Measurements from ENCODE around the gene ASMTL.
A peak's percentile ranks its signal among the peaks of the same experiment; 100 is the strongest.
"Not testable (repeated sequence)": the region's sequence is repeated elsewhere in the genome, so short reads cannot be mapped to it uniquely, and the experiment has no call there.

ASMTL gene

DNA sequence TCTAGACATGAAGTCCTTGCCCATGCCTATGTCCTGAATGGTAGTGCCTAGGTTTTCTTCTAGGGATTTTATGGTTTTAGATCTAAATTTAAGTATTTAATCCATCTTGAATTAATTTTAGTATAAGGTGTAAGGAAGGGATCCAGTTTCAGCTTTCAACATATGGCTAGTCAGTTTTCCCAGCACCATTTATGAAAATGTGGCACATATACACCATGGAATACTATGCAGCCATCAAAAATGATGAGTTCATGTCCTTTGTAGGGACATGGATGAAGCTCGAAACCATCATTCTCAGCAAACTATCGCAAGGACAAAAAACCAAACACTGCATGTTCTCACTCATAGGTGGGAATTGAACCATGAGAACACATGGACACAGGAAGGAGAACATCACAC, 29.8 kb upstream of the ASMTL start:
- DNase-seq (ENCODE audit: low read depth in 2 of 2) = not testable (repeated sequence)

- peak; percentile 60 to 64 for DNase-seq (ENCODE audit: low read depth in 2 of 2)
These were observed 29.2 kb upstream of the ASMTL start for GRCh38 chrX:1481636-1482529.

DNA sequence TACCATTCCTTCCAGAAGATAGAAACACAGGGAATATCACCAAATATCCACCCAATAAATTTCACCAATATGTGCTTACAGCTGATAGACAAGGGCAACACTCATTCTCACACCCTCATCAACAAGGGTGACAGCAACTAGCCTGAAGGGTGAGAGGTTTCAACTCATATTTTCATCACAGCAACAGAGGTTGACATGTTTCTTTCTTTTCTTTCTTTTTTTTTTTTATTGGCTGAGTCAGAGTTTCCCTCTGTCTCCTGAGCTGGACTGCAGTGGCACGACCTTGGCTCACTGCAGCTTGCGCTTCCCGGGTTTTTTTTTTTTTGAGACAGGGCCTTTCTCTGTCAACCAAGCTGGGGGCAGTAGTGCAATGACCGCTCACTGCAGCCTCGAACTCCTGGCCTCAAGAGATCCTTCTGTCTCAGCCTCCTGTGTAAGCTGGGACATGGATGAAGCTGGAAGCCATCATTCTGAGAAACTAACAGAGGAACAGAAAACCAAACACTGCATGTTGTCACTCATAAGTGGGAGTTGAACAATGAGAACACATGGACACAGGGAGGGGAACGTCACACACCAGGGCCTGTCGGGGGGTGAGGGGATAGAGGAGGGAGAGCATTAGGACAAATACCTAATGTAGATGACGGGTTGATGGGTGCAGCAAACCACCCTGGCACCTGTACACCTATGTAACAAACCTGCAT, 27.5 kb upstream of the ASMTL start:
- DNase-seq (ENCODE audit: low read depth in 2 of 2) = no peak

DNA sequence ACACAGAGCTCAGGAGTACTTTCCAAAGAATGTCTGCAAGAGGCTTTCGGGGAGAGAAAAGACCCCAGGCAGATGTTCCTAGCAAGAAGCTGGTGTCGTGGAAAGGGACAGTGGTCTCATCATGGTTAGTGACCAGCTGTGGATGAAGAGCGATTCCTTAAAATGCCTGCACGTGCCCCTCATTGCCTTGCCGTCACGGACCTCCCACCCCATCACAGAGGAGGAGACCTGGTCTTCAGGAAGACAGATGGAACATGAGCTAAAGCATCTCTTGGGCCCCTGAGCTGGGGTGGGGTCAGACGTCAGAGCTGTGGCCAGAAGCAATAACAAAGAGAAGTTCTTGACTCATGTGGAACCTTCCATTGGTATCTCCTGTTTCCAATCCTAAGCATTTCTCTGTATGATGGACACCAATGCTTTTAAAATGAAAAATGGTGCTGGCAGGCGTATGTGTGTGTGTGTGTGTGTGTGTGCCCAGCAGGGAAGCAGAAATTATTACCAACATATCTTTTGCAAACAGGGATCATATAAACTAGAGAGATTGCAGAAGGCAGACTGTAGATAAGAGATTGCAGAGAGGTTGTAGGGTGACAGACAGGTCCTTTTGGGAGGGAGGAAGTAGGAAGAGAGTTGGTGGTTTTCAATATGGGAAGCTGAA, 25.2 kb upstream of the ASMTL start:
- DNase-seq (ENCODE audit: low read depth in 2 of 2) = no peak

GRCh38 chrX:1477229-1477628, 24.5 kb upstream of the ASMTL start:
- no peak for DNase-seq (ENCODE audit: low read depth in 2 of 2)

- DNase-seq (ENCODE audit: low read depth in 2 of 2) = no peak
These were observed 24.0 kb upstream of the ASMTL start for GRCh38 chrX:1476682-1477081.

DNA sequence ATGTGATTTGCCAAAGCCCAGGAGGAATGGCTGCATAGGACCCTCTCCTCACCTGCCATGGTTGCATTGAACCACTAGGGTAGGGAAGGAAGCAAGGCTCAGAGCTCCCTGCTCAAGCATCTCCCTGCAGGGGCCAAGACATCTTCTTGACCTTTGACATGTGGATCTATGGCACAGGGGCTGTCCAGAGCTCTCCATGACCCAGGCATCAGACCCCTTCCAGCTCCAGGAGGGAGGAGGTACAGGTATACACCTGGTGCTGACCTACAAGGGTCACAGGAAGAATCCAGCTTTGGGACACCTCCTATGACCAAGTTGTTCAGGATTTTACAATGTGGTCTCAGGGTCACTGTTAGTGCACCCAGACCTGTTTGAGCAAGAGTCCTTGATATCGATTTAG, 23.2 kb upstream of the ASMTL start:
- DNase-seq (ENCODE audit: low read depth in 2 of 2) = no peak

- no peak for DNase-seq (ENCODE audit: low read depth in 2 of 2)
These were observed 22.8 kb upstream of the ASMTL start for GRCh38 chrX:1475481-1475880.

DNA sequence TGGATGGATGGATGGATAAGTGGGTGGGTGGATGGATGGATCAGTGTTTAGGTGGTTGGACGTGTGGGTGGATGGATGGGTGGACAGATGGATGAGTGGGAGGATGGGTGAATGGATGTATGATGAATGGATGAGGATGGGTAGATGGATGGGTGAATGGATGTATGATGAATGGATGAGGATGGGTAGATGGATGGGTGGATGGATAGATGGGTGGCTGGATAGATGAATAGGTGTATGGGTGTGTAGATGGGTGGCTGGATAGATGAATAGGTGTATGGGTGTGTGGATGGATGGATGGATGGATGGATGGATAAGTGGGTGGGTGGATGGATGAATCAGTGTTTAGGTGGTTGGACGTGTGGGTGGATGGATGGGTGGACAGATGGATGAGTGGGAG, 21.9 kb upstream of the ASMTL start:
- DNase-seq (ENCODE audit: low read depth in 2 of 2) = not testable (repeated sequence)

GRCh38 chrX:1472975-1473374, 20.3 kb upstream of the ASMTL start:
- DNase-seq (ENCODE audit: low read depth in 2 of 2) = no peak

- peak; percentile 60 to 64 for DNase-seq (ENCODE audit: low read depth in 2 of 2)
These were observed 15.6 kb upstream of the ASMTL start for GRCh38 chrX:1468250-1468772.

- no peak for DNase-seq (ENCODE audit: low read depth in 2 of 2)
These were observed 14.4 kb upstream of the ASMTL start for GRCh38 chrX:1466971-1467561.

- DNase-seq (ENCODE audit: low read depth in 2 of 2) = no peak
These were observed 13.5 kb upstream of the ASMTL start for GRCh38 chrX:1466232-1466661.

- DNase-seq (ENCODE audit: low read depth in 2 of 2) = no peak
These were observed 12.8 kb upstream of the ASMTL start for GRCh38 chrX:1465286-1466231.

DNA sequence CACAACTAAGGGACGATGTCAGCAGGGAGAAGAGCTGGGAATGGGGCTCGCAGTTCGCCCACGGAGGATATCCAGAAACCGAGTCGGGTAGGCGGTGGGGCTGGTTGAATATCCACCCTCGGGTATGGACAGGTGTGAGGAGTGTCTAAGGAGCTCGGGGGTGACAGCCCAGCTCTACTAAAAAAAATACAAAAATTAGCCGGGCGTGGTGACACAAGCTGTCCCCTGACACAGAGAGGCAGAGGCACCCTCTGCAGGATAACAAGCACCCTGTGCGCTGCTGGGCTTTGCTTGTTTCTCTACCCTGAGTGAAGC, 12.2 kb upstream of the ASMTL start:
- DNase-seq (ENCODE audit: low read depth in 2 of 2) = no peak

- no peak for DNase-seq (ENCODE audit: low read depth in 2 of 2)
These were observed 11.6 kb upstream of the ASMTL start for GRCh38 chrX:1464041-1464970.

DNA sequence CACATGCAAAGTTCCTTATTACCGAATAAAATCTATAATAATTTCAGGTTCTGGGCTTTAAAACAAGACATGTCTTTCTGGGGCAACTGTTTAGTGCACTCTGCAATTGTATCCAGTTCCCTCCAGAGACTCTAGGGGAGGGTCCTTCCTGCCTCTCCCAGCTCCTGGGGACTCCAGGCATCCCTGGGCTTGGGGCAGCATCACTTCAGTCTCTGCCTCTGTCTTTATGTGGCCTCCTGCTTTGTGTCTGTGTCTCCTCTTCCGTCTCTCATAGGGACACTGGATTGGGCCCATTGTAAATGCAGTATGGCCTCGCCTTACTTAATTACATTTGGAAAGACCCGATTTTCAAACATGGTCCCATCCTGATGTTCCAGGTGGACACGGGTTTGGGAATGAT, 10.9 kb upstream of the ASMTL start:
- no peak for DNase-seq (ENCODE audit: low read depth in 2 of 2)

DNA sequence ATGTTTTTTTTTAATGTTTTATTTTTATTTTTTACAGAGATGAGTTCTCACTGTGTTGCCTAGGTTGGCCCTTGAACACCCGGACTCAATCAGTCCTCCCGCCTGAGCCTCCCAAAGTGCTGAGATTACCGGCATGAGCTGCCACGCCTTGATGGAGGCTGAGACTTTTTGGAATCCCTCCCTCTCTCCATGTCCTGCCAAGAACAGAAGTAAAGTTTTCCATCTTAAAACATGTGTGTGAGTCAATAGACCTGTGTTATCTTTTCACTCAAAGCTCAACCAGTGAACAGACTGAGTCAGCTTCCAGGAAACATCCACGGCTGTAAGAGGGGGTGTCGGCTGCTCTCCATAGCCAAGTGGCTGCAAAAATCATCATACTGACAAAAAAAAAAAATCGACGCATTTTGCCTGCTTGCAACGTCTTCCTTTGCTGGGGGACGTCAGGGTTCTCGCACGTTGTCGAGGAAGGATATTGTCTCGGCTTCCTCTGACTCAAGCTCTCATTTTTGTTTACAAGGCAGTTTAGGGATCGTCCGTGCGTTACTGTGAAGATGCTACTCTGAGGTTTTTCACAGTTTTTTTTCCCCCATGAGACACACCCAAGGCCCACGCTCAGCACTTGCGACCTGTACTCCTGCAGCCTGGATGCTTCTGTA, 10.0 kb upstream of the ASMTL start:
- peak; percentile 70 to 73 for DNase-seq (ENCODE audit: low read depth in 2 of 2)

DNA sequence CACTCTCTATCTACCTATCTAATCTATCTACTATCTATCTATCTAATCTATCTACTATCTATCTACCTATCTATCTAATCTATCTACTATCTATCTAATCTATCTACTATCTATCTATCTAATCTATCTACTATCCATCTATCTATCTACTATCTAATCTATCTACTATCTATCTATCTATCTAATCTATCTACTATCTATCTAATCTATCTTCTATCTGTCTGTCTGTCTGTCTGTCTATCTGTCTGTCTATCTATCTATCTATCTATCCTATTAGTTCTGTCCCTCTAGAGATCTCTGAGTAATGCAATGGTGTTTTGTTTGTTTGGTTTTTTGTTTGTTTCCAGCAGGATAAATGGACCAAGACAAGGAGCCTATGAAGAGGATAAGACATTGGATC, 9.4 kb upstream of the ASMTL start:
- no peak for DNase-seq (ENCODE audit: low read depth in 2 of 2)

Measured in stimulated activated CD4-positive, alpha-beta T cell treated with anti-CD3 and anti-CD28 coated beads, Interleukin-15, amount 100 ng/mL, for 48 hours (primary cell).